ENCODE results near the gene ZNF595.
A peak's percentile ranks its signal among the peaks of the same experiment; 100 is the strongest.
"Not testable (repeated sequence)": the region's sequence is repeated elsewhere in the genome, so short reads cannot be mapped to it uniquely, and the experiment has no call there.

Gene ZNF595

GRCh38 chr4:86559-87324 lies 33.6 kb downstream of the ZNF595 start:
- not testable (repeated sequence) for DNase-seq

GRCh38 chr4:98386-98785 lies 45.3 kb downstream of the ZNF595 start:
- DNase-seq, result no peak

GRCh38 chr4:99863-100262 lies 46.7 kb downstream of the ZNF595 start:
- DNase-seq, result no peak

- no peak for DNase-seq
Observed at GRCh38 chr4:107083-107443, 53.9 kb downstream of the ZNF595 start.

GRCh38 chr4:107444-108429 lies 54.6 kb downstream of the ZNF595 start:
- no peak for DNase-seq

- DNase-seq, result no peak
Observed at GRCh38 chr4:112771-113170, 59.6 kb downstream of the ZNF595 start.

- DNase-seq, result no peak
Observed at GRCh38 chr4:113732-114131, 60.6 kb downstream of the ZNF595 start.

- no peak for DNase-seq
Observed at GRCh38 chr4:114149-114548, 61.0 kb downstream of the ZNF595 start.

- DNase-seq, result no peak
Observed at GRCh38 chr4:116499-116898, 63.4 kb downstream of the ZNF595 start.

- no peak for DNase-seq
Observed at GRCh38 chr4:120616-121015, 67.5 kb downstream of the ZNF595 start.

GRCh38 chr4:121408-122084 lies 68.4 kb downstream of the ZNF595 start:
- DNase-seq, result no peak

- not testable (repeated sequence) for DNase-seq
Observed at GRCh38 chr4:123922-124274, 70.8 kb downstream of the ZNF595 start.

GRCh38 chr4:124275-125081 lies 71.4 kb downstream of the ZNF595 start, which contains the start of gene ZNF718:
Gene ZNF718, plus strand, starts transcription at chr4:124501. Its CDS starts 170 bp downstream, at chr4:124671.
- DNase-seq, result peak; percentile 31

- DNase-seq, result no peak
Observed at GRCh38 chr4:125091-125771, 72.1 kb downstream of the ZNF595 start.

- no peak for DNase-seq
Observed at GRCh38 chr4:125833-126232, 72.7 kb downstream of the ZNF595 start.

GRCh38 chr4:132483-132882 lies 79.4 kb downstream of the ZNF595 start:
- DNase-seq, result no peak

All from NCI-H187 treated with DMSO at 0.1 percent for 48 hours (cell line).